Left lung (tissue), 10 donors: Measurements from ENCODE around the gene PNMA8A. TPM values are rescaled to one million over a fixed set of nuclear protein-coding genes. Genes with fewer than 3 reads are reported as not detected.

ENCODE experiments used
- ATAC-seq: fragments of 200-7000 bp; cut with Tn5 transposase; one replicate; pipeline ENCODE4 v1.9.1; 2020; ENCODE audit warnings: moderate library complexity
- DNase-seq, 4 donors: peaks; one replicate each; pipeline ENCODE4 v3.0.0-alpha.2; 2013 to 2020
- H3K27ac ChIP-seq, 2 donors: fragments of 200-600 bp; sonication (generic) in 1 of 2; one replicate each; pipeline versions ENCODE4 v1.5.0 to v1.8.0; 2020 to 2021
- H3K27me3 ChIP-seq, 2 donors: fragments of 200-600 bp; sonication (generic) in 1 of 2; one replicate each; pipeline versions ENCODE4 v1.5.0 to v1.8.0; 2020 to 2021
- H3K36me3 ChIP-seq, 2 donors: fragments of 200-600 bp; sonication (generic) in 1 of 2; one replicate each; pipeline versions ENCODE4 v1.5.0 to v1.8.0; 2020 to 2021
- H3K4me1 ChIP-seq, 2 donors: fragments of 200-600 bp; one replicate each; pipeline ENCODE4 v1.8.0; 2021
- H3K4me3 ChIP-seq, 2 donors: fragments of 200-600 bp; sonication (generic) in 1 of 2; one replicate each; pipeline versions ENCODE4 v1.5.0 to v1.8.0; 2020 to 2021; ENCODE audit warnings: mild to moderate bottlenecking in 1 of 2
- H3K9me3 ChIP-seq, 2 donors: fragments of 200-600 bp; sonication (generic) in 1 of 2; one replicate each; pipeline versions ENCODE4 v1.5.0 to v1.8.0; 2020 to 2021
- intact Hi-C, 2 donors: fragments of 100-400 bp; cut with DNase I; formaldehyde crosslinking; loops; one replicate each; pipeline versions ENCODE4 v1.11.2 to v1.14.2; 2022
- polyA plus RNA-seq, 6 donors: library from polyadenylated mRNA; unstranded; fragments of 120-200 nt; gene quantifications; one replicate each; pipeline ENCODE4 v1.2.1, GENCODE V29; 2013; ENCODE audit not compliant: insufficient read length in 6 of 6
- total RNA-seq, 2 donors: library from RNA; stranded (reverse); fragmentation: NEBNext Ultra II Directional; extraction: Animal tissue kit (Norgen Biotek cat#: 25700); gene quantifications; one replicate each; pipeline ENCODE4 v1.2.1, GENCODE V29; 2021
- TF ChIP-seq, protein P1 (sequence below), 2 donors: fragments of 200-600 bp; sonication (generic) in 1 of 2; IDR thresholded peaks; one replicate each; pipeline versions ENCODE4 v1.5.0 to v1.8.0; 2021; ENCODE audit warnings: antibody characterized with exemption in 2 of 2
- donor health status: DM: no; HTN: yes; CAD: no.
- donor health status: DM: no; HTN: no; CAD: no.

Gene PNMA8A
- total and polyA plus RNA-seq, 8 donors, result 1.5 to 17.2 (median 13.4) TPM

DNA sequence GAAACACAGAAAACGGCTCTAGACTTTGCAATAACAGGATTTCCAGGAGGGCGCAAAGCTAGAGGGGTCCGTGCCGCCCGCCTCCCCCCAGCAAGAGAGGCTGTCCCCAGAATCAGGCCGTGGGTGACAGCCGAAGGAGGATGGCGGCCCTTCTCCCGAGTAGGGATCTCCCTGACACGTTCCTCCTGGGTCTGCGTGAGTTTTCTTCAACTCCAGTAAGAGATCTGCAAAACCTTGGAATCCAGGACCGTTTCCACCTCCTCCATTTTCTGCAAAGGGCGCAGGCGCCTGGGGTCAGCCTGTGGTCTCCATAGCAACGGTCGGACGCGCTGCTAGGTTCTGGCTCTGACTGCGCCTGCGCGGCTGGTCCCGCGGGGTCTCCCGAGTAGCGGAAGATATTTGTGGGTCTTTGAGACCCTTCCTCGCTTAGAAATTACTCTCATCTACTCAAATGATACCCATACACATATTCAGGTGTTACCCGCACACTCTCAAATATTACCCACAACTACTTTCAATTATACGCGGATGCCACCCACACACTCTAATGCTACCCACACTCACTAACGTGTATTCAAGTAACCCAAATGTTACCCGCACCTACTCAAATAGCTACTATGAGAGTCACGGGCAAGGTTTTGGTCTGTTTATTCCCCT, 44.7 kb downstream of the PNMA8A start:
- Histone ChIP-seq H3K4me1 (peaks cover 0 to 11% of the 10 kb centered on the region in 2 donors), H3K27me3 (peaks cover 0 to 99% of the 10 kb centered on the region in 2 donors), H3K36me3 (no peaks in the 10 kb centered on the region), H3K9me3 (no peaks in the 10 kb centered on the region), H3K4me3 (peak overlapping the region; percentile 39 to 41), H3K27ac (peak overlapping the region in 1 of 2 donors; percentile 69)
- intact Hi-C loops, result no loop called here
- ATAC-seq (peak; percentile 88), DNase-seq (peak in 3 of 4 donors; percentile 80 to 94 (median 85))
- TF ChIP-seq, protein P1, sequence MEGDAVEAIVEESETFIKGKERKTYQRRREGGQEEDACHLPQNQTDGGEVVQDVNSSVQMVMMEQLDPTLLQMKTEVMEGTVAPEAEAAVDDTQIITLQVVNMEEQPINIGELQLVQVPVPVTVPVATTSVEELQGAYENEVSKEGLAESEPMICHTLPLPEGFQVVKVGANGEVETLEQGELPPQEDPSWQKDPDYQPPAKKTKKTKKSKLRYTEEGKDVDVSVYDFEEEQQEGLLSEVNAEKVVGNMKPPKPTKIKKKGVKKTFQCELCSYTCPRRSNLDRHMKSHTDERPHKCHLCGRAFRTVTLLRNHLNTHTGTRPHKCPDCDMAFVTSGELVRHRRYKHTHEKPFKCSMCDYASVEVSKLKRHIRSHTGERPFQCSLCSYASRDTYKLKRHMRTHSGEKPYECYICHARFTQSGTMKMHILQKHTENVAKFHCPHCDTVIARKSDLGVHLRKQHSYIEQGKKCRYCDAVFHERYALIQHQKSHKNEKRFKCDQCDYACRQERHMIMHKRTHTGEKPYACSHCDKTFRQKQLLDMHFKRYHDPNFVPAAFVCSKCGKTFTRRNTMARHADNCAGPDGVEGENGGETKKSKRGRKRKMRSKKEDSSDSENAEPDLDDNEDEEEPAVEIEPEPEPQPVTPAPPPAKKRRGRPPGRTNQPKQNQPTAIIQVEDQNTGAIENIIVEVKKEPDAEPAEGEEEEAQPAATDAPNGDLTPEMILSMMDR (IDR thresholded peaks at IDR 0.05), result no peak

DNA sequence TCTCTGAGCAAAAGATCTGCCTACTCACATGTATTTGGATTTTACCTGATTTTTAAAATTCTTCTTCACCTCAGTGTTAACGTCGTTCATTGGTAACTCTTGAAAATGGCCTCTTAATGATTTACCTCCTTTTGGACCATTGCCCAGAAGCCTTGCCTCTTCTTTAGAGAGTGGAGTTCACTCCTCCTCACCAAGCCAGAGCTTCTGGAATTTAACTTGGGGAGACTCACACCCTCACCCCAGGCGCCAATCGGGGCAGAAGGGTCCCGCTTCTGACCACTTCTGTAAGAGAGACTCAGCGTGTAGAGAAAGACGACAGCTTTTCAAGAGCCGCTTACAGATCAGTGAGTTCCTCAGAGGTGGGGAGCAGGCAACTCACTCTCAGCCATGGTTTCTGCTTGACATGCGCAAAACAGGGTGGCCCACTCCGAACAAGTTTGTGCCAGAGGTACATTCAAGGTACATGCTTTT, 45.3 kb downstream of the PNMA8A start:
- DNase-seq (peak in 1 of 4 donors; percentile 73), ATAC-seq (peak; percentile 81)
- TF ChIP-seq, protein P1 (IDR thresholded peaks at IDR 0.05), result no peak
- peak overlapping the region in 1 of 2 donors; percentile 69 for H3K27ac ChIP-seq
- no peaks in the 10 kb centered on the region for H3K9me3 ChIP-seq
- H3K4me3 ChIP-seq, result peak overlapping the region; percentile 39 to 41
- peaks cover 0 to 11% of the 10 kb centered on the region in 2 donors for H3K4me1 ChIP-seq
- intact Hi-C loops, result no loop called here
- H3K36me3 ChIP-seq, result no peaks in the 10 kb centered on the region
- peaks cover 0 to 99% of the 10 kb centered on the region in 2 donors for H3K27me3 ChIP-seq

DNA sequence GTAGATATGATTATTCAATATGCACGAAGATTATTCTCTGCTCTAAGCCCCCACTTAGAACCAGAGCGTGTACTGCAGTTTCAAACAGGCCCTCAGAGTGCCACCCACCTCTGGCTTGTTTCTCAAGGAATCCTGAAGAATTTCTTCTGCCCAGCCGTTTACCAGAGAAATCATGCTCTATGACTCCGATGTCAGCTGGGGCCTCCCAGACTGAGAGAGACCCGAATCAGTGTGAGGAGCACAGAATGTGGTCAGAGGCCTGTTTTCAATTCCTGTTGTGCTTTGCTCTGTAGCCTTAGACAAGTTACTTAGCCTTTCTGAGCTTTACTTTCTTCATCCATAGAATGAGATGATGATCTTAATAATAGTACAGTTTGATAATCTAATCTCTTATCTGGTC, 48.2 kb downstream of the PNMA8A start:
- TF ChIP-seq, protein P1 (IDR thresholded peaks at IDR 0.05), result no peak
- DNase-seq (no peak), ATAC-seq (no peak)
- Histone ChIP-seq H3K4me3 (no peak overlapping the region), H3K27me3 (peaks cover 0 to 82% of the 10 kb centered on the region in 2 donors), H3K27ac (no peak overlapping the region), H3K36me3 (no peaks in the 10 kb centered on the region), H3K4me1 (peaks cover 0 to 7% of the 10 kb centered on the region in 2 donors), H3K9me3 (no peaks in the 10 kb centered on the region)
- intact Hi-C loops, result no loop called here

DNA sequence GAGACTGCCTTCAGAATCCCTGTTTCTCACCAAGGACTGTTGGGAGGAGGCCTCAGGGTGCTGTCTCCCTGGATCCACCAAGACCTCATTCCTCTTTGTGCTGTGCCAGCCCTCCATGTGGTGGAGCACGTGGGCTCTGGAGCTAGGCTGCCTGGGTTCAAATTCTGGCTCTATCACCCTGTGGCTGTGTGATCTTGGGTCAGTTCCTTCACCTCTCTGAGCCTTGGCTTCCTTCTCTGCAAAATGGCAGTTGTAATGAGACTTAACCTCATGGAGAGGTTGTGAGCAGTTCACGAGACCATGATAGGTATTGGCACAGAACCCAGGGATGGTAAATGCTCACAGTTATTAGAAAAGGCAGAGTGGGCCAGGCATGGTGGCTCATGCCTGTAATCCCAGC, 49.0 kb downstream of the PNMA8A start:
- Histone ChIP-seq H3K4me1 (peaks cover 0 to 7% of the 10 kb centered on the region in 2 donors), H3K27me3 (peaks cover 0 to 82% of the 10 kb centered on the region in 2 donors), H3K27ac (no peak overlapping the region), H3K36me3 (no peaks in the 10 kb centered on the region), H3K9me3 (no peaks in the 10 kb centered on the region), H3K4me3 (no peak overlapping the region)
- ATAC-seq (no peak), DNase-seq (no peak)
- intact Hi-C loops, result no loop called here
- TF ChIP-seq, protein P1 (IDR thresholded peaks at IDR 0.05), result no peak

DNA sequence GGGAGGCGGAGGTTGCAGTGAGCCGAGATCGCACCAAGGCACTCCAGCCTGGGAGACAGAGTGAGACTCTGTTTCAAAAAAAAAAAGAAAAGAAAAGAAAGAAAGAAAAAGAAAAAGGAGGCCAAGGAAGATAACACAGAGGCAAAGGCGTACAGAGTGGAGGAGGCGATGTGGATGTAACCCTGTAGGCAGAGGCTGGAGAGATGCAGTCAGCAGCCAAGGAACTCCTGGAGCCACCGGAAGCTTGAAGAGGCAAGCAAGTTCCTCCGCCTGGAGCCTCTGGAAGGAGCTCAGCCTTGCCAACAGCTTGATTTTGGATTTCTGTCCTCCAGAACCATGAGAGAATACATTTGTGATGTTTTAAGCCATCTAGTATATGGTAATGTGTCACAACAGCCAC, 51.3 kb downstream of the PNMA8A start:
- Histone ChIP-seq H3K4me1 (peaks cover 0 to 7% of the 10 kb centered on the region in 2 donors), H3K9me3 (no peaks in the 10 kb centered on the region), H3K4me3 (no peak overlapping the region), H3K36me3 (no peaks in the 10 kb centered on the region), H3K27me3 (peaks cover 0 to 82% of the 10 kb centered on the region in 2 donors), H3K27ac (no peak overlapping the region)
- no peak for DNase-seq
- TF ChIP-seq, protein P1 (IDR thresholded peaks at IDR 0.05), result no peak
- no peak for ATAC-seq
- intact Hi-C loops, result no loop called here

Other genes with a start within 250 kb of the PNMA8A start
- gene IGFL1, start 241.8 kb downstream of the PNMA8A start, total RNA-seq, result under 1 TPM in 1 of 2 donors, not detected in 1; 0.35 TPM
- gene IGFL1, start 241.8 kb downstream of the PNMA8A start, polyA plus RNA-seq, result not detected
- 10 to 100 TPM; 15.9 to 30.1 TPM for gene HIF3A, start 174.5 kb downstream of the PNMA8A start, total RNA-seq
- 100 to 1,000 TPM; 141 to 218 (median 198) TPM for gene HIF3A, start 174.5 kb downstream of the PNMA8A start, polyA plus RNA-seq
- 10 to 100 TPM; 52.6 to 55.7 TPM for gene PPP5C, start 124.5 kb downstream of the PNMA8A start, total RNA-seq
- gene PPP5C, start 124.5 kb downstream of the PNMA8A start, polyA plus RNA-seq, result 100 to 1,000 TPM in 2 of 6 donors, 10 to 100 TPM in 4; 97.2 to 114 (median 99.2) TPM
- 10 to 100 TPM; 11.8 to 15.5 TPM for gene CCDC8, start 58.0 kb downstream of the PNMA8A start, total RNA-seq
- 10 to 100 TPM; 41.1 to 59.7 (median 51.6) TPM for gene CCDC8, start 58.0 kb downstream of the PNMA8A start, polyA plus RNA-seq
- gene PNMA8C, start 42.6 kb downstream of the PNMA8A start, total RNA-seq, result under 1 TPM; 0.09 to 0.16 TPM
- gene PNMA8C, start 42.6 kb downstream of the PNMA8A start, polyA plus RNA-seq, result 1 to 10 TPM in 1 of 6 donors, under 1 TPM in 5; 0.24 to 1.5 (median 0.54) TPM
- 1 to 10 TPM; 1.4 to 2.1 TPM for gene PNMA8B, start 24.3 kb upstream of the PNMA8A start, total RNA-seq
- gene PNMA8B, start 24.3 kb upstream of the PNMA8A start, polyA plus RNA-seq, result 1 to 10 TPM; 3.5 to 5.2 (median 4.4) TPM
- gene CALM3, start 129.8 kb upstream of the PNMA8A start, total RNA-seq, result 100 to 1,000 TPM; 178 to 225 TPM
- gene CALM3, start 129.8 kb upstream of the PNMA8A start, polyA plus RNA-seq, result 100 to 1,000 TPM; 337 to 478 (median 359) TPM
- 10 to 100 TPM in 1 of 2 donors, 1 to 10 TPM in 1; 9.8 to 12.1 TPM for gene PTGIR, start 153.5 kb upstream of the PNMA8A start, total RNA-seq
- gene PTGIR, start 153.5 kb upstream of the PNMA8A start, polyA plus RNA-seq, result 10 to 100 TPM in 4 of 6 donors, 1 to 10 TPM in 2; 9.2 to 14.1 (median 12.0) TPM
- not detected for gene GNG8, start 164.6 kb upstream of the PNMA8A start, total RNA-seq
- 10 to 100 TPM in 2 of 6 donors, 1 to 10 TPM in 4; 5.8 to 16.0 (median 8.9) TPM for gene GNG8, start 164.6 kb upstream of the PNMA8A start, polyA plus RNA-seq
- 10 to 100 TPM in 1 of 2 donors, 1 to 10 TPM in 1; 6.6 to 15.0 TPM for gene DACT3, start 189.6 kb upstream of the PNMA8A start, total RNA-seq
- 10 to 100 TPM; 37.6 to 53.4 (median 45.4) TPM for gene DACT3, start 189.6 kb upstream of the PNMA8A start, polyA plus RNA-seq
- gene PRKD2, start 245.6 kb upstream of the PNMA8A start, total RNA-seq, result 10 to 100 TPM; 37.8 to 48.5 TPM
- 10 to 100 TPM; 51.3 to 61.4 (median 55.7) TPM for gene PRKD2, start 245.6 kb upstream of the PNMA8A start, polyA plus RNA-seq